MM.1S (cell line): ENCODE data around the gene WNT10A.
"Not testable (repeated sequence)": the region's sequence is repeated elsewhere in the genome, so short reads cannot be mapped to it uniquely, and the experiment has no call there.

Source experiments
- DNase-seq: peaks from one replicate; pipeline ENCODE4 v3.0.0-alpha.2; 2015
- H2AFZ ChIP-seq: fragments of 300-600 bp; sonication (generic); 2 replicates; pipeline ENCODE4 v1.6.0; 2016; ENCODE audit warnings: antibody characterized with exemption, low read length
- H3F3A ChIP-seq: fragments of 300-600 bp; sonication (generic); 2 replicates; pipeline ENCODE4 v1.6.1; 2016; ENCODE audit warnings: mild to moderate bottlenecking, antibody characterized with exemption, low read length, moderate library complexity, mixed read lengths; ENCODE audit not compliant: insufficient read depth
- H3K27ac ChIP-seq: fragments of 300-600 bp; sonication (generic); 2 replicates; pipeline ENCODE4 v1.5.1; 2016; ENCODE audit warnings: mild to moderate bottlenecking, low read length
- H3K27me3 ChIP-seq: fragments of 300-600 bp; sonication (generic); replicated peaks from 2 replicates; pipeline ENCODE4 v1.6.0; 2016; ENCODE audit warnings: low read length; ENCODE audit not compliant: insufficient read depth
- H3K36me3 ChIP-seq: fragments of 300-600 bp; sonication (generic); replicated peaks from 2 replicates; pipeline ENCODE4 v1.6.1; 2016; ENCODE audit warnings: mild to moderate bottlenecking, low read length, mixed read lengths; ENCODE audit not compliant: insufficient read depth
- H3K4me1 ChIP-seq: fragments of 300-600 bp; sonication (generic); 2 replicates; pipeline ENCODE4 v1.6.1; 2016; ENCODE audit warnings: low read length, mixed read lengths
- H3K4me2 ChIP-seq: fragments of 300-600 bp; sonication (generic); 2 replicates; pipeline ENCODE4 v1.6.0; 2016; ENCODE audit warnings: low read depth, low read length
- H3K4me3 ChIP-seq: fragments of 300-600 bp; sonication (generic); 2 replicates; pipeline ENCODE4 v1.5.1; 2016; ENCODE audit warnings: low read length, mixed read lengths
- H3K79me2 ChIP-seq: fragments of 300-600 bp; sonication (generic); 2 replicates; pipeline ENCODE4 v1.6.1; 2016; ENCODE audit warnings: mixed run types, low read length, mixed read lengths
- H3K9ac ChIP-seq: fragments of 300-600 bp; sonication (generic); 2 replicates; pipeline ENCODE4 v1.6.1; 2016; ENCODE audit warnings: low read length, mixed read lengths
- H3K9me2 ChIP-seq: fragments of 300-600 bp; sonication (generic); replicated peaks from 2 replicates; pipeline ENCODE4 v1.6.1; 2016; ENCODE audit warnings: mild to moderate bottlenecking, low read length, mixed read lengths; ENCODE audit not compliant: insufficient read depth
- H3K9me3 ChIP-seq: fragments of 300-600 bp; sonication (generic); replicated peaks from 2 replicates; pipeline ENCODE4 v1.6.1; 2016; ENCODE audit warnings: mild to moderate bottlenecking, low read length, mixed read lengths; ENCODE audit not compliant: insufficient read depth
- H4K20me1 ChIP-seq: fragments of 300-600 bp; sonication (generic); 2 replicates; pipeline ENCODE4 v1.6.1; 2016; ENCODE audit warnings: mild to moderate bottlenecking, low read length, moderate library complexity, mixed read lengths; ENCODE audit not compliant: insufficient read depth
- CTCF ChIP-seq: fragments of 300-600 bp; sonication (generic); IDR thresholded peaks from 2 replicates; pipeline ENCODE4 v1.5.1; 2016; ENCODE audit warnings: antibody characterized with exemption, low read length, mixed read lengths
- EZH2 ChIP-seq: fragments of 300-600 bp; sonication (generic); optimal IDR thresholded peaks from 2 replicates; pipeline ENCODE3; 2017; ENCODE audit warnings: low read depth, mild to moderate bottlenecking, antibody characterized with exemption, low read length, mixed read lengths
- EZH2phosphoT487 ChIP-seq: fragments of 300-600 bp; sonication (generic); IDR thresholded peaks from 2 replicates; pipeline ENCODE4 v1.6.1; 2018; ENCODE audit warnings: antibody characterized with exemption, low read length

The WNT10A gene

GRCh38 chr2:218837495-218837894 is 43.2 kb upstream of the WNT10A start:
- no peak overlapping the region for H3K4me2 ChIP-seq
- no peaks in the 10 kb centered on the region for H3K36me3 ChIP-seq
- H3K4me3 ChIP-seq: no peak overlapping the region
- no peaks in the 10 kb centered on the region for H3K79me2 ChIP-seq
- H3K9me2 ChIP-seq: no peaks in the 10 kb centered on the region
- no peak for TF ChIP-seq CTCF
- no peak for TF ChIP-seq EZH2phosphoT487
- TF ChIP-seq EZH2: no peak
- no peak overlapping the region for H2AFZ ChIP-seq
- no peaks in the 10 kb centered on the region for H3F3A ChIP-seq
- no peaks in the 10 kb centered on the region for H3K4me1 ChIP-seq
- no peaks in the 10 kb centered on the region for H3K9me3 ChIP-seq
- H3K27ac ChIP-seq: no peak overlapping the region
- H3K9ac ChIP-seq: no peak overlapping the region
- H4K20me1 ChIP-seq: no peaks in the 10 kb centered on the region
- H3K27me3 ChIP-seq: no peaks in the 10 kb centered on the region
- no peak for DNase-seq

- H3K9ac ChIP-seq: no peak overlapping the region
- no peaks in the 10 kb centered on the region for H3K9me2 ChIP-seq
- no peak for DNase-seq
- no peak overlapping the region for H3K27ac ChIP-seq
- no peaks in the 10 kb centered on the region for H3K4me1 ChIP-seq
- H3F3A ChIP-seq: no peaks in the 10 kb centered on the region
- H3K27me3 ChIP-seq: peaks cover 5% of the 10 kb centered on the region
- H3K36me3 ChIP-seq: no peaks in the 10 kb centered on the region
- no peak overlapping the region for H2AFZ ChIP-seq
- H4K20me1 ChIP-seq: no peaks in the 10 kb centered on the region
- H3K4me3 ChIP-seq: no peak overlapping the region
- no peaks in the 10 kb centered on the region for H3K9me3 ChIP-seq
- no peaks in the 10 kb centered on the region for H3K79me2 ChIP-seq
- H3K4me2 ChIP-seq: no peak overlapping the region
- TF ChIP-seq CTCF (no peak), EZH2phosphoT487 (no peak), EZH2 (no peak)
These were observed 41.2 kb upstream of the WNT10A start for GRCh38 chr2:218839430-218839829.

- Histone ChIP-seq H3K36me3 (no peaks in the 10 kb centered on the region), H3K4me2 (no peak overlapping the region), H3K4me1 (no peaks in the 10 kb centered on the region), H3K4me3 (no peak overlapping the region), H3K27ac (no peak overlapping the region), H4K20me1 (no peaks in the 10 kb centered on the region), H3K27me3 (peaks cover 9% of the 10 kb centered on the region), H3F3A (no peaks in the 10 kb centered on the region), H3K9ac (no peak overlapping the region), H3K9me2 (no peaks in the 10 kb centered on the region), H2AFZ (no peak overlapping the region), H3K79me2 (no peaks in the 10 kb centered on the region), H3K9me3 (no peaks in the 10 kb centered on the region)
- TF ChIP-seq EZH2: no peak
- TF ChIP-seq CTCF: no peak
- TF ChIP-seq EZH2phosphoT487: no peak
- no peak for DNase-seq
These were observed 40.8 kb upstream of the WNT10A start for GRCh38 chr2:218839888-218840287.

GRCh38 chr2:218844334-218844733 is 36.3 kb upstream of the WNT10A start:
- H3K27me3 ChIP-seq, H3K9ac ChIP-seq, H3K9me2 ChIP-seq, H3K9me3 ChIP-seq, H3K4me2 ChIP-seq, H2AFZ ChIP-seq, DNase-seq, H3K79me2 ChIP-seq, H3K4me1 ChIP-seq, H3K36me3 ChIP-seq, H4K20me1 ChIP-seq, H3F3A ChIP-seq, H3K4me3 ChIP-seq, H3K27ac ChIP-seq: not testable (repeated sequence)

GRCh38 chr2:218846963-218847362 is 33.7 kb upstream of the WNT10A start:
- not testable (repeated sequence) for H3K27ac ChIP-seq, H3K4me1 ChIP-seq, H3K4me2 ChIP-seq, H3F3A ChIP-seq, H4K20me1 ChIP-seq, H3K9me3 ChIP-seq, H3K4me3 ChIP-seq, DNase-seq, H3K9me2 ChIP-seq, H3K9ac ChIP-seq, H3K36me3 ChIP-seq, H3K27me3 ChIP-seq, H3K79me2 ChIP-seq, H2AFZ ChIP-seq
